Stomach (tissue), 4 donors: ENCODE data around the gene GMDS.
"Not testable (repeated sequence)": the region's sequence is repeated elsewhere in the genome, so short reads cannot be mapped to it uniquely, and the experiment has no call there.

Experiments
- EP300 ChIP-seq: sonication (generic); formaldehyde crosslinking; IDR thresholded peaks from one replicate; pipeline ENCODE4 v1.6.1; 2017; ENCODE audit warnings: antibody characterized with exemption
- POLR2A ChIP-seq, 4 donors: fragments of 450-650 bp; IDR thresholded peaks; one replicate each; pipeline ENCODE4 v1.6.1; 2016; ENCODE audit warnings: antibody characterized with exemption in 4 of 4, control low read depth in 2 of 4, mild to moderate bottlenecking in 1 of 4, moderate library complexity in 1 of 4
- POLR2AphosphoS5 ChIP-seq, 3 donors: sonication (generic); formaldehyde crosslinking; IDR thresholded peaks; one replicate each; pipeline ENCODE4 v1.6.1; 2016; ENCODE audit warnings: antibody characterized with exemption in 3 of 3
- TF ChIP-seq, protein P1 (sequence below), 7 experiments: fragments of 450-650 bp in 4 of 7; fragments of 200-600 bp in 3 of 7; sonication (generic) in 3 of 7; IDR thresholded peaks; one replicate each; pipeline ENCODE4 v1.5.1; 2016 to 2019; ENCODE audit warnings: antibody characterized with exemption in 7 of 7, control low read depth in 2 of 7, mild to moderate bottlenecking in 1 of 7

DNA sequence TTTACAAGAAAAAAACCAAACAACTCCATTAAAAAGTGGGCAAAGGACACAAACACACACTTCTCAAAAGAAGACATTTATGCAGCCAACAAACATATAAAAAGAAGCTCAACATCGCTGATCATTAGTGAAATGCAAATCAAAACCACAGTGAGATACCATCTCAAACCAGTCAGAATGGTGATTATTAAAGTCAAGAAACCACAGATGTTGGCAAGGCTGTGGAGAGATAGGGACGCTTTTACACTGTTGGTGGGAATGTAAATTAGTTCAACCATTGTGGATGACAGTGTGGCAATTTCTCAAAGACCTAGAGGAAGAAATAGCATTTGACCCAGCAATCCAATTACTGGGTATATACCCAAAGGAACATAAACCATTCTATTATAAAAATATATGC is 554.7 kb downstream of the GMDS start:
- TF ChIP-seq, protein P1, sequence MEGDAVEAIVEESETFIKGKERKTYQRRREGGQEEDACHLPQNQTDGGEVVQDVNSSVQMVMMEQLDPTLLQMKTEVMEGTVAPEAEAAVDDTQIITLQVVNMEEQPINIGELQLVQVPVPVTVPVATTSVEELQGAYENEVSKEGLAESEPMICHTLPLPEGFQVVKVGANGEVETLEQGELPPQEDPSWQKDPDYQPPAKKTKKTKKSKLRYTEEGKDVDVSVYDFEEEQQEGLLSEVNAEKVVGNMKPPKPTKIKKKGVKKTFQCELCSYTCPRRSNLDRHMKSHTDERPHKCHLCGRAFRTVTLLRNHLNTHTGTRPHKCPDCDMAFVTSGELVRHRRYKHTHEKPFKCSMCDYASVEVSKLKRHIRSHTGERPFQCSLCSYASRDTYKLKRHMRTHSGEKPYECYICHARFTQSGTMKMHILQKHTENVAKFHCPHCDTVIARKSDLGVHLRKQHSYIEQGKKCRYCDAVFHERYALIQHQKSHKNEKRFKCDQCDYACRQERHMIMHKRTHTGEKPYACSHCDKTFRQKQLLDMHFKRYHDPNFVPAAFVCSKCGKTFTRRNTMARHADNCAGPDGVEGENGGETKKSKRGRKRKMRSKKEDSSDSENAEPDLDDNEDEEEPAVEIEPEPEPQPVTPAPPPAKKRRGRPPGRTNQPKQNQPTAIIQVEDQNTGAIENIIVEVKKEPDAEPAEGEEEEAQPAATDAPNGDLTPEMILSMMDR (IDR thresholded peaks at IDR 0.05) = not testable (repeated sequence)
- TF ChIP-seq POLR2AphosphoS5 (IDR thresholded peaks at IDR 0.05); POLR2A (IDR thresholded peaks at IDR 0.05); EP300: not testable (repeated sequence)
